Lower leg skin (tissue), 3 donors: ENCODE data around the gene STAM2.

ENCODE experiments used
- POLR2A ChIP-seq, 2 donors: fragments of 450-650 bp; IDR thresholded peaks; one replicate each; pipeline ENCODE4 v1.6.1; 2016 to 2017; ENCODE audit warnings: antibody characterized with exemption in 2 of 2, mild to moderate bottlenecking in 1 of 2, moderate library complexity in 1 of 2
- TF ChIP-seq, protein P1 (sequence below), 3 donors: fragments of 450-650 bp; IDR thresholded peaks; one replicate each; pipeline ENCODE4 v1.5.1; 2016; ENCODE audit warnings: antibody characterized with exemption in 3 of 3, mild to moderate bottlenecking in 3 of 3, moderate library complexity in 2 of 3

DNA sequence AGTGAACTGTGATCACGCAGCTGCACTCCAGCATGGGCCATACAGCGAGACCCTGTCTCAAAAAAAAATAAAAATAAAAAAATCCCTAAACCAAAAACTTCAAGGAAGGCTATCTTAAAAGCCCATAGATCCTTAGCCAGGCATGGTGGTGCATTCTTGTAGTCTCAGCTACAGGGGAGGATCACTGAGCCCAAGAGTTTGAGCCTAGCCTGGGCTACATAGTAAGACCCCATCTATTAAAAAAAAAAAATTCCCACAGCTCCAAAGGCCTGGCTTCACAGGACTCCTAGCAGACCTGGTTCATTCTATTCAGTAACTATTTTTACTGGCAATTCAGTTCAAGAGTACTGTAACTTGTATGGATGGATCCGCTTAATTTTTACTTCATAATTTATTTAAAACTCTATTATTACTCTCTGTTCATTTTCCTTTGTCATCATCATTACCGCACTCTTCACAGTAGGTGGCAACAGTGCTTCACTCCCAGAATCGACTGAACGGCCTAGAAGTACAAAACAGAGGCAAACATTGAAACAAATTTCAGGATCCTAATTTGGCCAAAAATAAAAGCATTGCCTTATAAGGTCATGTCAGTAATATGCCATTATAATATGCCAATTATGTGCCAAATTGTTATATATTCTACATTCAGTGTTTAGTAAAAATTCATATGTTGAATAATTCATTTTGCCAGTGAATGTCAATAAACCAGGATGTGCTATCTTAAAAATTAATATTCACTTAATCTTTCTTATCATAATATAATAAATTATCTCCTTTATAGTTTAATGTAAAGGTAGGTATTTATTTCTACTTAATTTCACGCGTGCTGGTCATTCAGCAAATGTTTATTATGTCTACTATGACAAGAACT is 14.3 kb upstream of the STAM2 start:
- TF ChIP-seq POLR2A (IDR thresholded peaks at IDR 0.05): no peak
- TF ChIP-seq, protein P1, sequence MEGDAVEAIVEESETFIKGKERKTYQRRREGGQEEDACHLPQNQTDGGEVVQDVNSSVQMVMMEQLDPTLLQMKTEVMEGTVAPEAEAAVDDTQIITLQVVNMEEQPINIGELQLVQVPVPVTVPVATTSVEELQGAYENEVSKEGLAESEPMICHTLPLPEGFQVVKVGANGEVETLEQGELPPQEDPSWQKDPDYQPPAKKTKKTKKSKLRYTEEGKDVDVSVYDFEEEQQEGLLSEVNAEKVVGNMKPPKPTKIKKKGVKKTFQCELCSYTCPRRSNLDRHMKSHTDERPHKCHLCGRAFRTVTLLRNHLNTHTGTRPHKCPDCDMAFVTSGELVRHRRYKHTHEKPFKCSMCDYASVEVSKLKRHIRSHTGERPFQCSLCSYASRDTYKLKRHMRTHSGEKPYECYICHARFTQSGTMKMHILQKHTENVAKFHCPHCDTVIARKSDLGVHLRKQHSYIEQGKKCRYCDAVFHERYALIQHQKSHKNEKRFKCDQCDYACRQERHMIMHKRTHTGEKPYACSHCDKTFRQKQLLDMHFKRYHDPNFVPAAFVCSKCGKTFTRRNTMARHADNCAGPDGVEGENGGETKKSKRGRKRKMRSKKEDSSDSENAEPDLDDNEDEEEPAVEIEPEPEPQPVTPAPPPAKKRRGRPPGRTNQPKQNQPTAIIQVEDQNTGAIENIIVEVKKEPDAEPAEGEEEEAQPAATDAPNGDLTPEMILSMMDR (IDR thresholded peaks at IDR 0.05): peak in 1 of 3 donors; percentile 51
